Body of pancreas (tissue), 4 donors: ENCODE measurements around the gene AKT1. TPM values are rescaled to one million over a fixed set of nuclear protein-coding genes. Genes with fewer than 3 reads are reported as not detected.

ENCODE experiments used
- ATAC-seq: fragments of 150-250 bp; one replicate; pipeline ENCODE4 v1.9.1; 2016
- DNase-seq, 4 donors: peaks; one replicate each; pipeline ENCODE4 v3.0.0-alpha.2; 2019
- H3K27ac ChIP-seq, 4 donors: fragments of 200-600 bp; sonication (generic); 1 replicate in 3 of 4; 2 replicates in 1 of 4; pipeline versions ENCODE4 v1.5.1 to v1.6.1; 2016 to 2019; ENCODE audit warnings: mild to moderate bottlenecking in 1 of 4, mixed read lengths in 1 of 4, moderate library complexity in 1 of 4
- H3K27me3 ChIP-seq, 2 donors: fragments of 200-600 bp; sonication (generic); one replicate each; pipeline ENCODE4 v1.6.0; 2016; ENCODE audit warnings: mild to moderate bottlenecking in 1 of 2
- H3K36me3 ChIP-seq, 2 donors: fragments of 200-600 bp; sonication (generic); replicated peaks in 1 of 2; 2 replicates each; pipeline ENCODE4 v1.5.1; 2016; ENCODE audit warnings: low read depth in 2 of 2; ENCODE audit not compliant: insufficient read depth in 1 of 2
- H3K4me1 ChIP-seq: fragments of 200-600 bp; sonication (generic); one replicate; pipeline ENCODE4 v1.6.0; 2016
- H3K4me3 ChIP-seq, 2 donors: fragments of 200-600 bp; sonication (generic); 1 replicate in 1 of 2; 2 replicates in 1 of 2; pipeline ENCODE4 v1.5.1; 2016 to 2019
- H3K9me3 ChIP-seq, 3 donors: fragments of 200-600 bp; sonication (generic); 1 replicate in 2 of 3; 2 replicates in 1 of 3; pipeline ENCODE4 v1.5.1; 2016
- POLR2A ChIP-seq, 3 donors: fragments of 450-650 bp; IDR thresholded peaks; one replicate each; pipeline ENCODE4 v1.6.1; 2016; ENCODE audit warnings: antibody characterized with exemption in 3 of 3, mild to moderate bottlenecking in 2 of 3
- WGBS, 2 donors: methylation state at CpG; one replicate each; pipeline ENCODE4 v1.1.5; 2017; 5-methylcytosine and 5-hydroxymethylcytosine counted together
- intact Hi-C: fragments of 100-400 bp; cut with DNase I; formaldehyde crosslinking; loops from one replicate; pipeline ENCODE4 v1.15.1; 2023
- total RNA-seq, 2 donors: library from RNA; depleted of rRNA; stranded (reverse); fragments of >200 nt; gene quantifications; one replicate each; pipeline ENCODE4 v1.1.0, GENCODE V29; 2016
- TF ChIP-seq, protein P1 (sequence below), 7 experiments: fragments of 450-650 bp in 4 of 7; fragments of 200-600 bp in 3 of 7; sonication (generic) in 3 of 7; IDR thresholded peaks; one replicate each; pipeline ENCODE4 v1.5.1; 2016 to 2019; ENCODE audit warnings: antibody characterized with exemption in 7 of 7

Gene AKT1
- total RNA-seq, 2 donors from 2014 or later: 74.2 to 151 TPM

DNA sequence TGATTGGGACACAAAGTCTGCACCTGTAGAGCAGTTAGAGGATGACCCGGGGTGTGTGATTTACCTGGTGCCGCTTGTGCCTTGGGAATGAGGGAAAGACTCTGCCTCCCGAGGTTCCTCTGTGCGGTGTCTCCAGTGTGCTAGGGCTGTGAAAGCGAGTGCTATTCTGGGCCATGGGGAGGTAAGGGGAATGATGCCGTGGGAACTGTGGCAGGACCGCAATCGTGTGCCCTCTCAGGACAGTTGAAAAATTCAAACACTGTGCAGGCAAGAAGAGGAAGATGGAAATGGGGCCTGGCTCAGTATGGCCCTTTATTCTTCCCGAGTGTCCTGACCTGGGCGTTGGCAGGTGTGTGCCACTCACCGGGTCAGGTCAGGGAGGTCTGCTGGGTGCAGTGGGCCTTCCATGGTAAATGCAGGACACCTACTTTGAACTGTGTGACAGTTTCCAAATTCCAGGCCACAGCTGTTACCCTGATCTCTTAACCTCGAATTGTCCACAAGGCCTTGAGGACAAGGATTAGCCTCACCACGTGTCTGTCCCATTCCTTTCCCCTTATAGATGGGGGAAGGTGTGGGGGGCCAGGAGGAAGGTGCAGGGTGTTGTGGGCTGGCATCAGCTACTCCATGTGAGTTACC, 41.2 kb downstream of the AKT1 start:
- 19 to 20% methylated on average over 13 of the region's 13 CpGs for WGBS, 2 donors
- H3K4me3 ChIP-seq: peak overlapping the region in 1 of 2 donors; percentile 79
- peaks cover 51% of the 10 kb centered on the region for H3K4me1 ChIP-seq
- H3K27me3 ChIP-seq: no peaks in the 10 kb centered on the region
- TF ChIP-seq, protein P1, sequence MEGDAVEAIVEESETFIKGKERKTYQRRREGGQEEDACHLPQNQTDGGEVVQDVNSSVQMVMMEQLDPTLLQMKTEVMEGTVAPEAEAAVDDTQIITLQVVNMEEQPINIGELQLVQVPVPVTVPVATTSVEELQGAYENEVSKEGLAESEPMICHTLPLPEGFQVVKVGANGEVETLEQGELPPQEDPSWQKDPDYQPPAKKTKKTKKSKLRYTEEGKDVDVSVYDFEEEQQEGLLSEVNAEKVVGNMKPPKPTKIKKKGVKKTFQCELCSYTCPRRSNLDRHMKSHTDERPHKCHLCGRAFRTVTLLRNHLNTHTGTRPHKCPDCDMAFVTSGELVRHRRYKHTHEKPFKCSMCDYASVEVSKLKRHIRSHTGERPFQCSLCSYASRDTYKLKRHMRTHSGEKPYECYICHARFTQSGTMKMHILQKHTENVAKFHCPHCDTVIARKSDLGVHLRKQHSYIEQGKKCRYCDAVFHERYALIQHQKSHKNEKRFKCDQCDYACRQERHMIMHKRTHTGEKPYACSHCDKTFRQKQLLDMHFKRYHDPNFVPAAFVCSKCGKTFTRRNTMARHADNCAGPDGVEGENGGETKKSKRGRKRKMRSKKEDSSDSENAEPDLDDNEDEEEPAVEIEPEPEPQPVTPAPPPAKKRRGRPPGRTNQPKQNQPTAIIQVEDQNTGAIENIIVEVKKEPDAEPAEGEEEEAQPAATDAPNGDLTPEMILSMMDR (IDR thresholded peaks at IDR 0.05): no peak
- TF ChIP-seq POLR2A (IDR thresholded peaks at IDR 0.05): no peak
- H3K36me3 ChIP-seq: no peaks in the 10 kb centered on the region
- DNase-seq (no peak), ATAC-seq (no peak)
- intact Hi-C loops: no loop called here
- H3K9me3 ChIP-seq: no peaks in the 10 kb centered on the region
- peak overlapping the region in 3 of 4 donors; percentile 65 to 94 (median 87) for H3K27ac ChIP-seq

DNA sequence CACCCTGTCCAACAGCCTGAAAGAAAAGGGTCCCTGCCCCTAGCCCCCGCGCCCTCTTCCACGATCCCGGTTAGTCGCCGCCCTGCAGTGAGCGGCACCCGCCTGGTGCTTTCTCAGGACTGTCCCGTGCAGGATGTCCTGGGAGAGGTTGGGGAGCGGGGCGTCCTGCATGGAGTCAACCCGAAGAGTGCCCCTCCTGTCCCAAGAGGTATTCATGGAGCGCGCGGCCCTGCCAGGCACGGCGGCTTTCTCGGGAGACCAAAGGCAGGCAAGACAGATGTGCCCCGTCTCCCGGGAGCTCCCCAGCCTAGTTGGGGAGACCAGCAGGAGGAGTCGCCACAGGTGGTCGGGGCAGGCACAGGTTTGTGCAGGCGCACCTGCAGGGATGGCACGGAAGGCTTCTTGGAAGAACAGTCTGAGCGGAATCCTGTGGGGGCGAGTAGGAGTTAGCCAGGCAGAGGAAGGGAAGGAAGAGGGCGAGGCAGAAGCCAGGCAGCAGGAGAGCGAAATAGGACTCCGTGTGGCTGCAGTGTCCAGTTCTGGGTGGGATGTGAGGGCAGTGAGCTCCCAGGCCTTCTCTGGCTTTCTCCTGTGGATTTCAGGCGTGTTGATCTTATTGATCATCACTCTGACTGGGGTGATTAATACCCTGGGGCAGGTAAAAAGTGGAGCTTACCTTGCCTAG, 41.9 kb downstream of the AKT1 start:
- intact Hi-C loops: no loop called here
- H3K9me3 ChIP-seq: no peaks in the 10 kb centered on the region
- no peaks in the 10 kb centered on the region for H3K36me3 ChIP-seq
- peak overlapping the region; percentile 65 to 94 (median 88) for H3K27ac ChIP-seq
- DNase-seq: peak in 1 of 4 donors; percentile 37
- H3K4me3 ChIP-seq: peak overlapping the region; percentile 79 to 90
- TF ChIP-seq, protein P1 (IDR thresholded peaks at IDR 0.05): no peak
- TF ChIP-seq POLR2A (IDR thresholded peaks at IDR 0.05): no peak
- WGBS, 2 donors: 0% methylated on average over 6 to 30 of the region's 30 CpGs
- no peak for ATAC-seq
- no peaks in the 10 kb centered on the region for H3K27me3 ChIP-seq
- peaks cover 51% of the 10 kb centered on the region for H3K4me1 ChIP-seq

- no peaks in the 10 kb centered on the region for H3K9me3 ChIP-seq
- peak within 1 kb of the TSS; percentile 79 to 90 for H3K4me3 ChIP-seq
- peaks cover 48% of the 10 kb centered on the region for H3K4me1 ChIP-seq
- DNase-seq (peak; percentile 99 to 100 (median 99)), ATAC-seq (peak; percentile 94)
- TF ChIP-seq, protein P1 (IDR thresholded peaks at IDR 0.05): peak in 1 of 7 experiments; percentile 14
- TF ChIP-seq POLR2A (IDR thresholded peaks at IDR 0.05): peak; percentile 86 to 89 (median 88)
- H3K27ac ChIP-seq: peak within 1 kb of the TSS; percentile 78 to 94 (median 88)
- H3K36me3 ChIP-seq: no peaks in the 10 kb centered on the region
- WGBS, 2 donors: 0% methylated on average over 3 to 94 of the region's 95 CpGs
- H3K27me3 ChIP-seq: no peaks in the 10 kb centered on the region
- intact Hi-C loops: no loop called here
Measured at GRCh38 chr14:104752735-104753527, 42.6 kb downstream of the AKT1 start, which contains the start of gene SIVA1. Gene SIVA1, plus strand, starts transcription at chr14:104753147. Its CDS starts 55 bp downstream, at chr14:104753202.

DNA sequence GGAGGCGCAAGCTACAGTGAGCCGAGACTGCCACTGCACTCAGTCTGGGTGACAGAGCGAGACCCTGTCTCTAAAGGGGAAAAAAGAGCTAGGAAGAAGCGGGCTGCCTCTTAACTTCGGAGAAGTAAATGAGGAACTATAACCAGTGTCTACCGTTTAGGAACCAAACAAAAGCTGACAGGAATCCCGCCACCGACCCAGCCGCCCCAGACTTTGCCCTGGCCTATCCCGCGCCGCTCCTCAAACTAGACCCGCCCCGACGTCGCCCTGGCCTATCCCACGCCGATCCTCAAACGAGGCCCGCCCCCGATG, 43.2 kb downstream of the AKT1 start:
- Histone ChIP-seq H3K27ac (peak overlapping the region; percentile 78 to 94 (median 88)), H3K36me3 (no peaks in the 10 kb centered on the region), H3K9me3 (no peaks in the 10 kb centered on the region), H3K4me1 (peaks cover 45% of the 10 kb centered on the region), H3K27me3 (no peaks in the 10 kb centered on the region), H3K4me3 (no peak overlapping the region)
- DNase-seq (no peak), ATAC-seq (no peak)
- 4 to 5% methylated on average over 15 to 21 of the region's 21 CpGs for WGBS, 2 donors
- intact Hi-C loops: no loop called here
- TF ChIP-seq POLR2A (IDR thresholded peaks at IDR 0.05): no peak
- TF ChIP-seq, protein P1 (IDR thresholded peaks at IDR 0.05): no peak
